ENCODE measurements around the gene SLC4A1. TPM values are rescaled to one million over a fixed set of nuclear protein-coding genes. Genes with fewer than 3 reads are reported as not detected.

Gene SLC4A1
- total and polyA plus RNA-seq, 2 donors (not counting 3 experiments of a cell fraction or from before 2014, with no cell fraction given), result not detected

- Histone ChIP-seq H2AFZ (ENCODE audit: low read depth, low read length) (peak overlapping the region; percentile 6), H3K79me2 (ENCODE audit: control insufficient read depth, insufficient read depth, low read length) (no peaks in the 10 kb centered on the region), H4K20me1 (replicated peaks; ENCODE audit: control insufficient read depth, extremely low read depth, insufficient read depth, low read length) (no peaks in the 10 kb centered on the region), H3K9me1 (replicated peaks; ENCODE audit: control insufficient read depth, extremely low read depth, insufficient read depth, low read length) (no peaks in the 10 kb centered on the region), H3K27me3 (ENCODE audit: control insufficient read depth in 2 of 2, insufficient read depth in 2 of 2, low read length in 2 of 2) (no peaks in the 10 kb centered on the region), H3K9me3 (replicated peaks; ENCODE audit: control insufficient read depth, insufficient read depth, low read length) (no peaks in the 10 kb centered on the region), H3K4me1 (ENCODE audit: control insufficient read depth, extremely low read depth, insufficient read depth, low read length) (peaks cover 15% of the 10 kb centered on the region), H3K4me3 (replicated peaks in 1 of 3; ENCODE audit: insufficient read depth in 1 of 3, low read depth in 1 of 3, low read length in 3 of 3) (no peak overlapping the region), H3K4me2 (ENCODE audit: insufficient read depth, low read length) (no peak overlapping the region), H3K27ac (ENCODE audit: insufficient read depth, low read depth, low read length) (peak overlapping the region; percentile 69), H3K9ac (replicated peaks; ENCODE audit: extremely low read depth, insufficient read depth, low read length) (peak overlapping the region; percentile 39), H3K36me3 (ENCODE audit: control insufficient read depth in 2 of 2, extremely low read depth in 1 of 2, insufficient read depth in 2 of 2, low read length in 2 of 2) (no peaks in the 10 kb centered on the region)
- DNase-seq (ENCODE audit: low read depth, low spot score), result no peak
- intact Hi-C loops (cut with micrococcal nuclease), result no loop called here
- FAIRE-seq, result no peak
- BruUV-seq (replicated peaks), result no TSS peak
- CTCF ChIA-PET, result interaction anchor here (1.0 to 1.8 kb wide), 3 partner anchors 31 to 70 kb away, joined by 3 to 5 read pairs (median 3); no protein-coding TSS in a partner anchor
- dilution Hi-C loops (cut with MboI; ENCODE audit: extremely low pct_ligation_motif_present, low sequenced_read_pairs), result no loop called here
- POLR2A ChIA-PET, result interaction anchor here (0.6 kb wide), 1 partner anchor 136 kb away, joined by 3 read pairs; no protein-coding TSS in a partner anchor
- no peak for TF ChIP-seq GATA2 (IDR thresholded peaks at IDR 0.05; ENCODE audit: insufficient read depth, insufficient read length, low read depth, low read length)
- TF ChIP-seq POLR2A (IDR thresholded peaks at IDR 0.05; ENCODE audit: low read depth, low read length), result no peak
- TF ChIP-seq, protein P1, sequence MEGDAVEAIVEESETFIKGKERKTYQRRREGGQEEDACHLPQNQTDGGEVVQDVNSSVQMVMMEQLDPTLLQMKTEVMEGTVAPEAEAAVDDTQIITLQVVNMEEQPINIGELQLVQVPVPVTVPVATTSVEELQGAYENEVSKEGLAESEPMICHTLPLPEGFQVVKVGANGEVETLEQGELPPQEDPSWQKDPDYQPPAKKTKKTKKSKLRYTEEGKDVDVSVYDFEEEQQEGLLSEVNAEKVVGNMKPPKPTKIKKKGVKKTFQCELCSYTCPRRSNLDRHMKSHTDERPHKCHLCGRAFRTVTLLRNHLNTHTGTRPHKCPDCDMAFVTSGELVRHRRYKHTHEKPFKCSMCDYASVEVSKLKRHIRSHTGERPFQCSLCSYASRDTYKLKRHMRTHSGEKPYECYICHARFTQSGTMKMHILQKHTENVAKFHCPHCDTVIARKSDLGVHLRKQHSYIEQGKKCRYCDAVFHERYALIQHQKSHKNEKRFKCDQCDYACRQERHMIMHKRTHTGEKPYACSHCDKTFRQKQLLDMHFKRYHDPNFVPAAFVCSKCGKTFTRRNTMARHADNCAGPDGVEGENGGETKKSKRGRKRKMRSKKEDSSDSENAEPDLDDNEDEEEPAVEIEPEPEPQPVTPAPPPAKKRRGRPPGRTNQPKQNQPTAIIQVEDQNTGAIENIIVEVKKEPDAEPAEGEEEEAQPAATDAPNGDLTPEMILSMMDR (IDR thresholded peaks at IDR 0.05; ENCODE audit: extremely low read depth in 1 of 2, insufficient read depth in 1 of 2, low read depth in 1 of 2, low read length in 2 of 2), result no peak
- TF ChIP-seq, protein P2, sequence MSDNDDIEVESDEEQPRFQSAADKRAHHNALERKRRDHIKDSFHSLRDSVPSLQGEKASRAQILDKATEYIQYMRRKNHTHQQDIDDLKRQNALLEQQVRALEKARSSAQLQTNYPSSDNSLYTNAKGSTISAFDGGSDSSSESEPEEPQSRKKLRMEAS (IDR thresholded peaks at IDR 0.05; ENCODE audit: insufficient read depth, insufficient read length), result no peak
- no peak for TF ChIP-seq JUN (IDR thresholded peaks at IDR 0.05; ENCODE audit: borderline replicate concordance, insufficient read depth, insufficient read length, low read depth)
- no peak for TF ChIP-seq MYC (IDR thresholded peaks at IDR 0.05; ENCODE audit: low read depth, low read length)
Measured at GRCh38 chr17:44280392-44280937, 12.5 kb upstream of the SLC4A1 start.

All from endothelial cell of umbilical vein (primary cell).